Ishikawa (cell line): Measurements from ENCODE around the gene PFKP.

Source experiments
- CEBPB ChIP-seq: IDR thresholded peaks from 2 replicates; pipeline ENCODE4 v1.6.1; 2012
- CREB1 ChIP-seq: IDR thresholded peaks from 2 replicates; pipeline ENCODE4 v1.6.1; 2012; ENCODE audit warnings: low read depth
- EGR1 ChIP-seq: IDR thresholded peaks from 2 replicates; pipeline ENCODE4 v1.6.1; 2012
- EP300 ChIP-seq: IDR thresholded peaks from 2 replicates; pipeline ENCODE4 v1.6.1; 2012; ENCODE audit warnings: borderline replicate concordance
- FOXM1 ChIP-seq: IDR thresholded peaks from 2 replicates; pipeline ENCODE4 v1.6.1; 2012; ENCODE audit warnings: low read depth, borderline replicate concordance
- NFIC ChIP-seq: IDR thresholded peaks from 2 replicates; pipeline ENCODE4 v1.6.1; 2012
- RAD21 ChIP-seq: IDR thresholded peaks from 2 replicates; pipeline ENCODE4 v1.6.1; 2012; ENCODE audit warnings: low read depth
- TAF1 ChIP-seq: IDR thresholded peaks from 2 replicates; pipeline ENCODE4 v1.6.1; 2012; ENCODE audit warnings: low read depth, mild to moderate bottlenecking
- YY1 ChIP-seq: IDR thresholded peaks from 2 replicates; pipeline ENCODE4 v1.6.1; 2012; ENCODE audit warnings: low read depth
- ZBTB7A ChIP-seq: IDR thresholded peaks from 2 replicates; pipeline ENCODE4 v1.6.1; 2012; ENCODE audit warnings: low read depth
- TF ChIP-seq, protein P1 (sequence below): IDR thresholded peaks from 2 replicates; pipeline ENCODE4 v1.6.1; 2012
- TF ChIP-seq, protein P2 (sequence below): IDR thresholded peaks from 2 replicates; pipeline ENCODE4 v1.6.1; 2012

DNA sequence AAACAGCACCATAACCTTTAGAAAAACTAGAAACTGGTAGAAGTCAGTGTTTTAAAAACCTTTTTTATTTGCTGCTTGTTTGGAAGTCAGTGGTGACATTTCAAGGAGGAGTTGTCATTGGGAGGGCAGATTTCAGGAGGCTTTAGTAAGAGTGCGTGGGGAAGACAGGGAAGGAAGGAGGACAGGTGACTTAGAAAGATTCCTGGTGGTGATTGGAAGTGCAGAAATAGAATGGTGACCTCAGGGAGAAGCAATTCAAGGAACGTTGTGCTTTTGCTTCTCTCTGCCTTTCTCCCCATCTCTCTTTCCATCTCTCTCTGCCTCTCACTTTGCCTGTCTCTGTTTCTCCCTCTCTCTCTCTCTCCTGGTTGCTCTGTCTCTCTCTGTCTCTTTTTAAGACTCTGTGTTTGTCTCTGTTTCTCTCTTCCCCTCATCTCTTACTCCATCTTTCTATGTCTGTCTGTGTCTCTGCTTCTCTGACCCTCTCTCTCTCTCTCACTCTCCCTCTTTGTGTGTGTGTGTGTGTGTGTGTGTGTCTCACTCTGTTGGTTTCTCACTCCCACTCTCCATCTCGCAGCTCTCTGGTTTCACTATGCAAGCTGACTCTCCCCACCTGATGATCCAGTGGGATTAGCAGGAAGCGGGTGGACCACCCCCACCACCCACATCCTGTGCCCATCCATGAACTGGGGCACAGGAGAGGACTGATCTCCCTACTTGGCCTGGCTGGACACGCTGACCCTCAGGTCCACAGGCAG lies 10.9 kb upstream of the PFKP start:
- no peak for TF ChIP-seq NFIC
- no peak for TF ChIP-seq FOXM1
- TF ChIP-seq, protein P1, sequence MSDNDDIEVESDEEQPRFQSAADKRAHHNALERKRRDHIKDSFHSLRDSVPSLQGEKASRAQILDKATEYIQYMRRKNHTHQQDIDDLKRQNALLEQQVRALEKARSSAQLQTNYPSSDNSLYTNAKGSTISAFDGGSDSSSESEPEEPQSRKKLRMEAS, result no peak
- no peak for TF ChIP-seq RAD21
- no peak for TF ChIP-seq TAF1
- no peak for TF ChIP-seq EGR1
- TF ChIP-seq CEBPB, result no peak
- TF ChIP-seq EP300, result no peak
- TF ChIP-seq YY1, result no peak
- no peak for TF ChIP-seq CREB1
- TF ChIP-seq, protein P2, sequence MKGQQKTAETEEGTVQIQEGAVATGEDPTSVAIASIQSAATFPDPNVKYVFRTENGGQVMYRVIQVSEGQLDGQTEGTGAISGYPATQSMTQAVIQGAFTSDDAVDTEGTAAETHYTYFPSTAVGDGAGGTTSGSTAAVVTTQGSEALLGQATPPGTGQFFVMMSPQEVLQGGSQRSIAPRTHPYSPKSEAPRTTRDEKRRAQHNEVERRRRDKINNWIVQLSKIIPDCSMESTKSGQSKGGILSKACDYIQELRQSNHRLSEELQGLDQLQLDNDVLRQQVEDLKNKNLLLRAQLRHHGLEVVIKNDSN, result no peak
- TF ChIP-seq ZBTB7A, result no peak
